ENCODE data around the gene LBX1. TPM values are rescaled to one million over a fixed set of nuclear protein-coding genes. Genes with fewer than 3 reads are reported as not detected.

The LBX1 gene
- total RNA-seq, 1 experiment from 2014 or later: not detected

GRCh38 chr10:101244321-101245050 is 15.2 kb upstream of the LBX1 start:
- DNase-seq (ENCODE audit: low spot score): peak; percentile 26

- DNase-seq (ENCODE audit: low spot score): no peak
Observed at GRCh38 chr10:101241840-101242707, 12.8 kb upstream of the LBX1 start.

- DNase-seq (ENCODE audit: low spot score): no peak
Observed at GRCh38 chr10:101238732-101239105, 9.5 kb upstream of the LBX1 start.

GRCh38 chr10:101237982-101238731 is 8.9 kb upstream of the LBX1 start:
- no peak for DNase-seq (ENCODE audit: low spot score)

- no peak for DNase-seq (ENCODE audit: low spot score)
Observed at GRCh38 chr10:101237081-101237981, 8.1 kb upstream of the LBX1 start.

GRCh38 chr10:101236376-101237080 is 7.3 kb upstream of the LBX1 start:
- no peak for DNase-seq (ENCODE audit: low spot score)

- no peak for DNase-seq (ENCODE audit: low spot score)
Observed at GRCh38 chr10:101235766-101236165, 6.5 kb upstream of the LBX1 start.

GRCh38 chr10:101234333-101234732 is 5.1 kb upstream of the LBX1 start:
- no peak for DNase-seq (ENCODE audit: low spot score)

- DNase-seq (ENCODE audit: low spot score): no peak
Observed at GRCh38 chr10:101233863-101234262, 4.6 kb upstream of the LBX1 start.

GRCh38 chr10:101233443-101233842 is 4.2 kb upstream of the LBX1 start:
- DNase-seq (ENCODE audit: low spot score): no peak

- DNase-seq (ENCODE audit: low spot score): no peak
Observed at GRCh38 chr10:101231912-101232689, 2.8 kb upstream of the LBX1 start.

- DNase-seq (ENCODE audit: low spot score): no peak
Observed at GRCh38 chr10:101231092-101231491, 1.8 kb upstream of the LBX1 start.

- no peak for DNase-seq (ENCODE audit: low spot score)
Observed at GRCh38 chr10:101230183-101230917, 1.1 kb upstream of the LBX1 start.

- no peak for DNase-seq (ENCODE audit: low spot score)
Observed at GRCh38 chr10:101228966-101229265, 347 bp downstream of the LBX1 start.

- no peak for DNase-seq (ENCODE audit: low spot score)
Observed at GRCh38 chr10:101228153-101228965, 904 bp downstream of the LBX1 start.

GRCh38 chr10:101227429-101228152 is 1.7 kb downstream of the LBX1 start:
- DNase-seq (ENCODE audit: low spot score): no peak

All from HT-29 (cell line).